GM21737 (cell line): ENCODE measurements around the gene TGM3.
"Not testable (repeated sequence)": the region's sequence is repeated elsewhere in the genome, so short reads cannot be mapped to it uniquely, and the experiment has no call there.

Experiments
- ATAC-seq: cut with Tn5 transposase; IDR thresholded peaks from one replicate; pipeline ENCODE4 v1.9.1; 2021; ENCODE audit warnings: mild to moderate bottlenecking, moderate library complexity; ENCODE audit not compliant: unreplicated experiment

TGM3 gene

GRCh38 chr20:2295886-2296515, at the start of gene TGM3:
Gene TGM3, plus strand, starts transcription at chr20:2296001. Its CDS starts 63 bp downstream, at chr20:2296064.
- ATAC-seq, result no peak

- no peak for ATAC-seq
Measured at GRCh38 chr20:2246069-2246491, 49.7 kb upstream of the TGM3 start.

- no peak for ATAC-seq
Measured at GRCh38 chr20:2248837-2249236, 47.0 kb upstream of the TGM3 start.

- ATAC-seq, result no peak
Measured at GRCh38 chr20:2249935-2250334, 45.9 kb upstream of the TGM3 start.

GRCh38 chr20:2252419-2252997, 43.3 kb upstream of the TGM3 start:
- ATAC-seq, result no peak

- ATAC-seq, result no peak
Measured at GRCh38 chr20:2253256-2253655, 42.5 kb upstream of the TGM3 start.

- ATAC-seq, result no peak
Measured at GRCh38 chr20:2254333-2254732, 41.5 kb upstream of the TGM3 start.

GRCh38 chr20:2255926-2256531, 39.8 kb upstream of the TGM3 start:
- no peak for ATAC-seq

GRCh38 chr20:2259731-2260130, 36.1 kb upstream of the TGM3 start:
- ATAC-seq, result no peak

GRCh38 chr20:2260250-2260649, 35.6 kb upstream of the TGM3 start:
- no peak for ATAC-seq

- ATAC-seq, result no peak
Measured at GRCh38 chr20:2261046-2261485, 34.7 kb upstream of the TGM3 start.

GRCh38 chr20:2261629-2262028, 34.2 kb upstream of the TGM3 start:
- no peak for ATAC-seq

GRCh38 chr20:2264118-2264517, 31.7 kb upstream of the TGM3 start:
- no peak for ATAC-seq

GRCh38 chr20:2264621-2265374, 31.0 kb upstream of the TGM3 start:
- not testable (repeated sequence) for ATAC-seq

- no peak for ATAC-seq
Measured at GRCh38 chr20:2273634-2274302, 22.0 kb upstream of the TGM3 start.

GRCh38 chr20:2276015-2276414, 19.8 kb upstream of the TGM3 start:
- no peak for ATAC-seq

- ATAC-seq, result no peak
Measured at GRCh38 chr20:2279253-2279779, 16.5 kb upstream of the TGM3 start.

- no peak for ATAC-seq
Measured at GRCh38 chr20:2280082-2280481, 15.7 kb upstream of the TGM3 start.

GRCh38 chr20:2281563-2281962, 14.2 kb upstream of the TGM3 start:
- ATAC-seq, result no peak

- ATAC-seq, result no peak
Measured at GRCh38 chr20:2282181-2282580, 13.6 kb upstream of the TGM3 start.
